ENCODE results near the gene HTD2.
"Not testable (repeated sequence)": the region's sequence is repeated elsewhere in the genome, so short reads cannot be mapped to it uniquely, and the experiment has no call there.

Gene HTD2

DNA sequence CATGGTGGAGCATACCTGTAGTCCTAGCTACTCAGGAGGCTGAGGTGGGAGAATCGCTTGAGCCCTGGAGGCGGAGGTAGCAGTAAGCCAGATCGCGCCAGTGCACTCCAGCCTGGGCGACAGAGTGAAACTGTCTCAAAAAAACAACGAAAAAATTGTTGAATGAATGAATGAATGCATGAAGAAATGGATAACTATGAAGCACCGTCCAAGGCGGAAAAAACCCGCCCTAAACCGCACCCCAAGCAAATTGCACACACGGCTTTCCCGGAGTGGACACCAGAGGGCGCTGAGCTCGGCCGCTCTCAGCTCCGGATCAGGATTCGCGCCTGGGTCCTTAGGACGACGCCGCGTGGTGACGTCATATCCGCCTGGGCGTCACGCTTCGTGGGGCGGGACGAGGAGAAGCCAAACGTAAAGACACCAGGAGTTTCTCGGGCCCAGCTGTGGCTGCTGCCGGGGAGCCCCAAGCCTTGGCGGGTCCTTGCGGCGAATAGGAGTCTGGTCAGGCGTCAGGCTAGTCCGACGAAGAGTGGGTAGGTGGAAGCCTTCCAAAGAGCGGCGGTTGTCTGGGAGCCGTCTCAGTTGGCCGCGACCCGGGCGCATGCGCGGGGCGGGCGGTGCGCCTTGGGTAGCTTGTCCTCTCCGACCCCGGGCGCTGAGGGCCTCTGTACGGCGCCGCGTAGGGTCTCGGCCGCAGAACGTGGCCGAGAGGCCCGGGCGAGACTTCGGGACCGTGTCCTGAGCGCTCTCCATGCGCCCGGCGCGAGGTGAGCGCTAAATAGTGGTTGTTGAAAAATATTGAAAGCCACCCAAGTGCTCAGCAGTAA, at the start of gene HTD2, which contains the start of gene RPP14:
HTD2 (plus strand) TSS at position 639 of the 830 bp plus-strand sequence. CDS start 11,094 bp downstream, outside the sequence.
RPP14 (plus strand) TSS at position 364 of the 830 bp plus-strand sequence. CDS start 4,085 bp downstream, outside the sequence.
- peak; percentile 96 for ATAC-seq
- Mint-ChIP-seq H3K36me3 (peaks cover 11% of the 10 kb centered on the region), H3K4me1 (peaks cover 35% of the 10 kb centered on the region), H3K27ac (peak within 1 kb of the TSS; percentile 98), H3K27me3 (no peaks in the 10 kb centered on the region), H3K4me3 (peak within 1 kb of the TSS; percentile 97), H3K9me3 (no peaks in the 10 kb centered on the region)

DNA sequence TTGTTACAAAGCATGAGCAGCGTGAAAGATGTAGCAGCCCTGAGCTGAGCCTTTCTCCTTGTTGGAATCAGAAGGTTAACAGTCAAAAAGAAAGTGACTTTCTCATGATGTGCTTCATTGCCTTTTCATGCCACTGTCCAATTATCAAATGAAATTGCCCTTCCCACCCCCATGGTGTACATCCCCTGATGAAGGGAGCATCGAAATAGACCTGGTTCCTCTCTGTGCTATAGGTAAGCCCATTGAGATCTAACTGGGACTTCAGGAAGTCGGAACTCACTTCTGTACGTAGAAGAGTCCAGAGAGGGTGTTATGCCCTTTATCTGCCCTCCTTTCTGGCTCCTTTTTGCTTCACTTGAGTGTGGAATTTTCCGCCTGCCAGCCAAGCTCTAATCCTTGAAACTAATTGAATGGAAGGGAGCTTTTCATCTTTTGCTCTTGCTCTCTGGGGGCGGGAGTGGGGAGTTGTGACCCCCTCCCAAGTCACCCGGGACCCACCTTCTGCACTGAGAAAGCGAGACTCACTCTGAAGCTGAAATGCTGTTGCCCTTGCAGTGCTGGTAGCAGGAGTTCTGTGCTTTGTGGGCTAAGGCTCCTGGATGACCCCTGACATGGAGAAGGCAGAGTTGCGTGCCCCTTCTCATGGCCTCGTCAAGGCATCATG, 47.8 kb upstream of the HTD2 start:
- H3K27me3 Mint-ChIP-seq, result no peaks in the 10 kb centered on the region
- peaks cover 52% of the 10 kb centered on the region for H3K36me3 Mint-ChIP-seq
- peak overlapping the region; percentile 24 for H3K27ac Mint-ChIP-seq
- no peaks in the 10 kb centered on the region for H3K9me3 Mint-ChIP-seq
- ATAC-seq, result peak; percentile 64
- peaks cover 19% of the 10 kb centered on the region for H3K4me1 Mint-ChIP-seq
- H3K4me3 Mint-ChIP-seq, result no peak overlapping the region

DNA sequence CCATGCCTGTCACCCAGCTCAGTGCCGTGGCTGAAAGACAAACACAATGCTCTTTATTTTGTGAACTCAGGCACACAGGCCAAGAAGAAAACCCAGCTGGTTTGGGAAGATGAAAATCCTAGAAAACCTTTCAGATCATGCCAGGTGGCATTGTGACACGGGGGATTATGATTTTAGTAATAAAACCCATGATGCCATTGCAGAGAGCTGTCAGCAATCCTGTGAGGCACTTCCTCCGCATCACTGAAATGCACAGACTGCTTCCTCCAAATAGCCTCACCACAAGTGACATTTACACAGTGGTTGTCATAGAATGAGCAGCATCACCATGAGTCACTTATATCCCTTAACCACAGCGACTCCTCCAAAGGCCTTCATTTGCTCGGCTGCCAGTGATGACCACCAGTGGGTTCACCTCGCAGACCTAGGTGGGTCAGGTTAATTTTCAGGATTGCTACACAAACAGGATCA, 46.0 kb upstream of the HTD2 start:
- Mint-ChIP-seq H3K27me3 (no peaks in the 10 kb centered on the region), H3K27ac (peak overlapping the region; percentile 55), H3K4me1 (peaks cover 19% of the 10 kb centered on the region), H3K4me3 (no peak overlapping the region), H3K9me3 (no peaks in the 10 kb centered on the region), H3K36me3 (peaks cover 47% of the 10 kb centered on the region)
- peak; percentile 83 for ATAC-seq

DNA sequence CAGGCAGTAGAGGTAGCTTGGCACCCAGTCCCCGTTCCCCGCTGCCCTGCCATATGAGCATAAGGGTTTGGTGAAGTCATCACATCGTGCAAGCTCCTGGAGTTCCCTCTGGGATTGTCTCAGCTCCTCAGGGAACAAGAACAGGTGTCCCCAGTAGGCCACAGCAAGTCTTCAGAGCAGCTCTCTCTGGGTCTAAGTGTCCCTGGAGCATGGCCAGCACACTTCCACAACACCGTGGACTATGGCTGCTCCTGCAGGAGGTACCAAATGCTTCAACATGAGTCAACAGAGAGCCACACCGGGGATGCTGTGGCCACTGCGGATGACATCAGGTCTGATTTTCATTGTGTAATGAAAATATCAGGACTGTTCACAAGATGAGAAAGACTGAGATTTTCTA, 45.6 kb upstream of the HTD2 start:
- H3K27ac Mint-ChIP-seq, result peak overlapping the region; percentile 55
- H3K4me3 Mint-ChIP-seq, result no peak overlapping the region
- ATAC-seq, result no peak
- H3K27me3 Mint-ChIP-seq, result no peaks in the 10 kb centered on the region
- H3K9me3 Mint-ChIP-seq, result no peaks in the 10 kb centered on the region
- H3K4me1 Mint-ChIP-seq, result peaks cover 22% of the 10 kb centered on the region
- peaks cover 51% of the 10 kb centered on the region for H3K36me3 Mint-ChIP-seq

DNA sequence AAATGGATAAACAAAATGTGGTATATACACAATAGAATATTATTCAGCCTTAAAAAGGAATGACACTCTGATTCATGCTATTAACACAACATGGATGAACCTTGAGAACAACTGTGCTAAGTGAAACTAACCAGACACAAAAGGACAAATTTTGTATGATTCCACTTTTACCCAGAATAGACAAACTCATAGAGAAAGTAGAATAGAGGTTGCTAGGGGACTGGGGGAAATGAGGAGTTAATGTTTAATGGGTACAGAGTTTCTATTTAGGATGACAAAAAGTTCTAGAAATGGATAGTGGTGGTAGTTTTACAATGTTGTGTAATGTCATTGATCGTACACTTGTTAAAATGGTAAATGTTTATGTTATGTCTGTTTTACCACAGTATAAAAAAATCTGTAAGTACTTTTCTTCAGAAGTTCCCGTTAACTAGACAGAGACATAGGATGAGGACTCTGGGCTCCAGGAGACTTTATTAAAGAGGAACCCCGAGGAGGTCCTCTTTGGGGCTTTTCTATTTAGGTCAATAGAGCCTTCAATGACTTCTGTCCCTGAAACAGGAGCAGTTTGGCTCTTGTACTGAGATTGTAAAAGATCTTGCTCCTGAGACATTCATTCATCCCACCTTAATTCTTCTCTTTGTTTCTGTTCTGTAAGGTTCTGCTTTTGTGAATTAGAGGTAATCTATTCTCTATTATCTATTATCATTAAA, 44.2 kb upstream of the HTD2 start:
- Mint-ChIP-seq H3K4me1 (peaks cover 17% of the 10 kb centered on the region), H3K36me3 (peaks cover 46% of the 10 kb centered on the region), H3K27me3 (no peaks in the 10 kb centered on the region), H3K9me3 (no peaks in the 10 kb centered on the region), H3K4me3 (no peak overlapping the region), H3K27ac (peak overlapping the region; percentile 26)
- peak; percentile 8 for ATAC-seq

DNA sequence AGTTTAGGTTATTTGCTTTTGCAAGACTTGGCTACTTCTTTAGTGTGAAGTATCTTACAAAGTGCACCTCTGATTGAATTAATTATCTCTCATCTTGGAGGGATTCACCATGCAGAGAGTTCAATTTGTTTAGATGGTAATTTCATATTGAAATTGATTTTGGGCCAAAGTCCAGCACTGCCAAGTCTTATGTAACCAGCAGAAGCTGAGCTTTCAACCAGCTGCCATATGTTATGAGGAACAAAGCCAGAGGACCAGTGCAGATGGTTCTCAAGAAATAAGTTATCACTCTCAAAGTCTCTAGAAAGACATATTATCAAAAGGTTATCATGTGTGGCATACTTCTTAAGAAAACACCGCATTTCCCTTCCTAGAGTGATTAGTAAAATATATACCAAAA, 39.7 kb upstream of the HTD2 start:
- ATAC-seq, result no peak

DNA sequence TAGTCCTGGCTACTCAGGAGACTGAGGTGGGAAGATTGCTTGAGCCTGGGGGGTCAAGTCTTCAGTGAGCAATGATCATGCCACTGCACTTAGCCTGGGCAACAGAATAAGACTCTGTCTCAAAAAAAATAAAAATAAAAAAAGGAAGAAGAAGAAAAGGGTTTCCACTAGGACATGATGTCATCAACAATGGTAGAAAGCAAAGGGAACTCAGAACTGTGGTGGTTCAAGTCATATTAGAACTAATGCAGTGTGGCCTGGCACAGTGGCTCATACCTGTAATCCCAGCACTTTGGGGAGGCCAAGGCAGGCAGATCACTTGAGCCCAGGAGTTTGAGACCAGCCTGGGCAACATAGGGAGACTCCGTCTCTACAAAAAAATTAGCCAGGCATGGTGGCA, 38.8 kb upstream of the HTD2 start:
- peak overlapping the region; percentile 46 for H3K27ac Mint-ChIP-seq

More for the DNA sequence above, 39.7 kb upstream of the HTD2 start:
- Mint-ChIP-seq H3K9me3 (no peaks in the 10 kb centered on the region), H3K27ac (peak overlapping the region; percentile 46), H3K36me3 (peaks cover 41% of the 10 kb centered on the region), H3K4me1 (peaks cover 10% of the 10 kb centered on the region), H3K4me3 (no peak overlapping the region), H3K27me3 (no peaks in the 10 kb centered on the region)

DNA sequence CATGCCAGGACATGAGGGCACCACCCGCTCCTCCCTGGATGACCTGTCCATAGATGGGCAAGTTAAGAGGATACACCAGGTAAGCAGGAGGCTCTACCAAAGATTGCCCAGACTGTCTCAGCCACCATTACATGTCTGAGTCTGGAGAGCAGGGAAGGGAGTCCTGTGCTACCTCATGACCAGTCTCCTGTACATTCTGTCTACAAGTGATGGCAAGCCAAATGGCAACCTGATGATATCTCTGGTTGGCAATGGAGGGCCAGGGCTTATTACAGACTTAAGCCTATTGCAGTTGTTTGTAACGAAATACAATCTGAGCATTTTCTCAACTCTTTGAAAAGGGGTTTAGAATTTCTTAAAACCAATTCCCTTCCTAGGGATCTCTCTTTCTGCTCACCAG, 37.0 kb upstream of the HTD2 start:
- Mint-ChIP-seq H3K9me3 (no peaks in the 10 kb centered on the region), H3K27me3 (no peaks in the 10 kb centered on the region), H3K4me1 (peaks cover 16% of the 10 kb centered on the region), H3K36me3 (peaks cover 64% of the 10 kb centered on the region), H3K4me3 (no peak overlapping the region), H3K27ac (no peak overlapping the region)
- ATAC-seq, result no peak

More for the DNA sequence above, 38.8 kb upstream of the HTD2 start:
- not testable (repeated sequence) for H3K27me3 Mint-ChIP-seq, H3K4me3 Mint-ChIP-seq, H3K9me3 Mint-ChIP-seq, ATAC-seq
- H3K36me3 Mint-ChIP-seq, result peaks cover 47% of the 10 kb centered on the region
- peaks cover 16% of the 10 kb centered on the region for H3K4me1 Mint-ChIP-seq

DNA sequence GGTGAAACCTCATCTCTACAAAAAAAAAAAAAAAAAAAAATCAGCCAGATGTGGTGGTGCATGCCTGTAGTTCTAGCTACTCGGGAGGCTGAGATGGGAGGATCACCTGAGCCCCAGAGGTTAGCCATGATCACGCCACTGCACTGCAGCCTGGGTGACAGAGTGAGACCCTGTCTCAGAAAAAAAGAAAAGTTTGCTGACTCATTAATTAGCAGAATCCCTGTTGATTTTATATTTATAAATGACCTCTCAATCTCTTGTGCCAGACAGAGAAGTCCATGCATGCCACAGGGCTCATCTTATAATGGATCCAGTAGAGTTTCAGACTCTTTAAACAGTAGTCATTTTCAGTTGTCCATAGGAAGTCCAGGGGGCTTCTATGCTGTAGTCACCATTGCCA, 35.8 kb upstream of the HTD2 start:
- Mint-ChIP-seq H3K4me3 (no peak overlapping the region), H3K36me3 (peaks cover 71% of the 10 kb centered on the region), H3K9me3 (no peaks in the 10 kb centered on the region), H3K27me3 (no peaks in the 10 kb centered on the region), H3K4me1 (peaks cover 16% of the 10 kb centered on the region), H3K27ac (no peak overlapping the region)
- ATAC-seq, result no peak

DNA sequence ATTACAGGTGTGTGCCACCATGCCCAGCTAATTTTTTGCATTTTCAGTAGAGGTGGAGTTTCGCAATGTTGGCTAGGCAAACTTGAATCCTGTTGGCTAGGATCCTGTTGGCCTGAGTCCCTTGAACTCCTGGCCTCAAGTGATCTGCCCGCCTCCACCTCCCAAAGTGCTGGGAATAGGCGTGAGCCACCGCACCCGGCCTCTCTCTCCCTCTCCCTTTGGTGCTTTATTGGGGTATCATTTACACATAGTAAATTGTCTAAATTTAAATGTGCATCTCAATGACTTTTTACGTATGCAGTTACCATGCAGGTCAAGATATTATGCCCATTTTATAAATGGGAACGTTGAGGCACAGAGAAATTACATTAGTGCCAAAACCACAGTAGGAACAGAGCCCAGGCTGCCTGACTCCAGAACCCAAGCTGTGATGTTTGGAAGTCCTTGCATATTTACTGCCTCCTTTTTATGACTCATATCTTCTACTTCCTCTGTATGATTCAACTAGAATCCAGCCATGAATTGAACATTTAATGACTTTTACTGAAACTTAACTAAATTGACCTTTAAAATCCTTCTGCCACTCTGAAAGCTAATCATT, 34.3 kb upstream of the HTD2 start:
- Mint-ChIP-seq H3K4me3 (no peak overlapping the region), H3K9me3 (peaks cover 2% of the 10 kb centered on the region), H3K27me3 (no peaks in the 10 kb centered on the region), H3K36me3 (peaks cover 76% of the 10 kb centered on the region), H3K27ac (peak overlapping the region; percentile 54), H3K4me1 (peaks cover 11% of the 10 kb centered on the region)
- no peak for ATAC-seq

DNA sequence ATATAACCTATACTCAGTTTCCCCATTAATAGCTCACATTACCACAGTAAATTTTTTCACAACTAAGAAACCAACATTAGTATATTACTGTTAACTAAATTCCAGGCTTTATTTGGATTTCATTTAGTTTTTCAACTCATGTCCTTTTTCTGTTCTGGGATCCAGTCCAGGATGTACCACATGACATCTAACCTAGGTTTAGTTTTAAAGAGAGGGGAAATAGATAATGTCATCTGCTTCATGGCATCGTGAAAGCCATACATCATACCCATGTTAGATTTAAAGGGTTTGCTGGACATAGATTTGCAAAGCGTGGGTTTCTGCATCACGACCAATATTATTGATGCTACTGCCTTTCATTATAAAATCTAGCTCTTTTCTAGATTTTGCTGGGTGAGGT, 33.4 kb upstream of the HTD2 start:
- peaks cover 2% of the 10 kb centered on the region for H3K9me3 Mint-ChIP-seq
- no peak for ATAC-seq
- no peak overlapping the region for H3K27ac Mint-ChIP-seq
- peaks cover 76% of the 10 kb centered on the region for H3K36me3 Mint-ChIP-seq
- H3K4me1 Mint-ChIP-seq, result peaks cover 6% of the 10 kb centered on the region
- H3K27me3 Mint-ChIP-seq, result no peaks in the 10 kb centered on the region
- no peak overlapping the region for H3K4me3 Mint-ChIP-seq

DNA sequence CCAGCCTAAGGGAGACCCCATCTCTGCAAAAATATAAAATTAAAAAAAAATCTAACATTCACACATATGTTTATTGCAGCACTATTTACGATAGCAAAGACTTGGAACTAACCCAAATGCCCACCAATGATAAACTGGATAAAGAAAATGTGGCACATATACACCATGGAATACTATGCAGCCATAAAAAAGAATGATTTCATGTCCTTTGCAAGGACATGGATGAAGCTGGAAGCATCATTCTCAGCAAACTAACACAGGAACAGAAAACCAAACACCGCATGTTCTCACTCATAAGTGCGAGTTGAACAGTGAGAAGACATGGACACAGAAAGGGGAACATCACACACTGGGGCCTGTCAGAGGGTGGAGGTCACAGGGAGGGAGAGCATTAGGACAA, 33.0 kb upstream of the HTD2 start:
- H3K4me1 Mint-ChIP-seq, H3K9me3 Mint-ChIP-seq, H3K27me3 Mint-ChIP-seq, ATAC-seq, H3K27ac Mint-ChIP-seq, H3K4me3 Mint-ChIP-seq: not testable (repeated sequence)
- H3K36me3 Mint-ChIP-seq, result peaks cover 76% of the 10 kb centered on the region

DNA sequence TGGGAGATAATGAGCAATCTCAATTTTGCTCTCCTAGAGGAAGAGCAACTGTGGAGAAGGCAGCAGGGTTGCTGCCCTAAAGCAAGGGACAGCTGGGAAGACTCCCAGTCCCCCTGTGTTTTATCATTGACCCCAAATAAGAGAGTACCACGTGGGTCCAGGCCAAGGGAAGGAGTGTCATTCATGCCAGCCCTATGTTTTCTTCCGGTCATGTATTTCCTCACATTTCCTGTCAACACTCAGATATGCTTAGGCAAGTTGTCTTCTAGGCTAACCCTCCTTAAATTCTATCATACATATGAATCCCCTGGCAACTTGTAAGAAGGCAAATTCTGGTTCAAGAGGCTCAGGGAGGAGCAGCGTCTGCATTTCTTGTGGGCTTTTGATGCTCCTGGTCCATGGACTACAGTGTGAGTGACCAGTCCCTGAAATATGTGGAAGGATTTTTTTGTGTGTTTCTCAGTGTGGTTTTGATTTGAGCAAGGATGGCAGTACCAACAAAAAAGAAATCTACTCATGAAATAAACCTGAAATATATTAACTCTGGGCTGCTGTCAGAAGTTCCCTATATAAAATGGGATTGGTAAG, 32.2 kb upstream of the HTD2 start:
- Mint-ChIP-seq H3K27me3 (no peaks in the 10 kb centered on the region), H3K4me1 (peaks cover 6% of the 10 kb centered on the region), H3K27ac (no peak overlapping the region), H3K9me3 (peaks cover 2% of the 10 kb centered on the region), H3K4me3 (no peak overlapping the region), H3K36me3 (peaks cover 76% of the 10 kb centered on the region)
- no peak for ATAC-seq

DNA sequence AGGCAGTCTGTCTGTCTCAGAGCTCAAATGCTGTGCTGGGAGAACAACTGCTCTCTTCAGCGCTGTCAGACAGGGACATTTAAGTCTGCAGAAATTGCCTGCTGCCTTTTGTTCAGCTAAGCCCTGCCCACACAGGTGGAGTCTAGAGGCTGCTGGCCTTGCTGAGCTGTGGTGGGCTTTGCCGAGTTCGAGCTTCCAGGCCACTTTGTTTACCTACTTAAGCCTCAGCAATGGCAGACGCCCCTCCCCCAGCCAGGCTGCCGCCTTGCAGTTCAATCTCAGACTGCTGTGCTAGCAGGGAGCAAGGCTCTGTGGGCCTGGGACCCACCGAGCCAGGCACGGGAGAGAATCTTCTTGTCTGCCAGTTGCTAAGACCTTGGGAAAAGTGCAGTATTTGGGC, 25.3 kb upstream of the HTD2 start:
- Mint-ChIP-seq H3K9me3 (peaks cover 2% of the 10 kb centered on the region), H3K4me1 (no peaks in the 10 kb centered on the region), H3K27ac (no peak overlapping the region), H3K27me3 (no peaks in the 10 kb centered on the region), H3K36me3 (peaks cover 83% of the 10 kb centered on the region), H3K4me3 (no peak overlapping the region)
- no peak for ATAC-seq

Data from stimulated activated memory B cell treated with anti-CD40 and anti-IgM and Interleukin-4, amounts not matched to agents 10 μg/mL and 1 μg/mL and 100 μg/mL, for 72 hours (primary cell).